Tibial nerve (tissue), 4 donors: ENCODE results near the gene STYXL1.

Experiments
- CTCF ChIP-seq, 5 experiments: fragments of 200-600 bp in 3 of 5; fragments of 450-650 bp in 2 of 5; sonication (generic) in 3 of 5; IDR thresholded peaks; one replicate each; pipeline ENCODE4 v1.5.1; 2016 to 2019; ENCODE audit warnings: antibody characterized with exemption in 5 of 5, mild to moderate bottlenecking in 3 of 5, moderate library complexity in 2 of 5
- EP300 ChIP-seq, 2 donors: sonication (generic); formaldehyde crosslinking; IDR thresholded peaks; one replicate each; pipeline ENCODE4 v1.6.1; 2017; ENCODE audit warnings: antibody characterized with exemption in 2 of 2, mild to moderate bottlenecking in 1 of 2
- POLR2A ChIP-seq, 2 donors: fragments of 450-650 bp; IDR thresholded peaks; one replicate each; pipeline ENCODE4 v1.6.1; 2017; ENCODE audit warnings: antibody characterized with exemption in 2 of 2, mild to moderate bottlenecking in 2 of 2, moderate library complexity in 2 of 2

DNA sequence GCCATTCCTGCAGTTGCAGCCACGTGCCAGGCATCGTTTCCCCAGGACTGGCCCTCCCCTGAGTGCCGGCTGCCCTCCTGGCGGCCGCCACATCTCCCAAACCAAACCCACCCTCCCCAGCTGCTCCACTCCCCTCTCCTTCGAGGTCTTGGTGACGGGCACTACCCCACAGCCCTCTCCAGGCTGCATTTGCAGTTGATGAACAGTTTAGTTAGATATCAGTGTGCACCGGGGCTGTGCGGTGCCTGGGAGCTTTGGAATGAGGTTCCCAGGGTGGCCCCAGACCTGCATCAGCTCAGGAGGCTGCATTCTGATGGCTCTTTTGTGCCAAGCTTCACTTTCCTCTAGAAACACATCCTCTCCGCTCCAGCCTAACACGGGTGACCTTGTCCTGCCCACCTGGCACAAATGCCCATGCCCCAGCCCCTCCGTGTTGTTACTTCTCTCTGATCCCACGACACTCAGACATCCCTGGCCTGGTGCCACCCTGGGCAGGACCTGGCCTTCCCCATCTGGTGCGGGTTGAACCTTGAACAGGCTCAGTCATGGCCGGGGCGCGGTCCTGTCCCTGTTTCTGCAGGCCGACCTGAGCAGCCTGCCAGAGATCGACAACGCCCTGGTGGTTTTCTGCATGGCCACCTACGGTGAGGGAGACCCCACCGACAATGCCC is 67.9 kb downstream of the STYXL1 start:
- TF ChIP-seq CTCF (IDR thresholded peaks at IDR 0.05) (no peak), POLR2A (IDR thresholded peaks at IDR 0.05) (no peak), EP300 (IDR thresholded peaks at IDR 0.05) (no peak)
